Measurements from ENCODE around the gene COL23A1.
"Not testable (repeated sequence)": the region's sequence is repeated elsewhere in the genome, so short reads cannot be mapped to it uniquely, and the experiment has no call there.

GRCh38 chr5:178239626-178240301, 350.4 kb downstream of the COL23A1 start:
- not testable (repeated sequence) for TF ChIP-seq MAFK (IDR thresholded peaks at IDR 0.05; ENCODE audit: low read depth, low read length); RAD21 (IDR thresholded peaks at IDR 0.05 in 1 of 2, conservative IDR thresholded peaks at IDR 0.05 in 1 of 2; ENCODE audit: low read depth in 2 of 2, low read length in 2 of 2); KDM1A (IDR thresholded peaks at IDR 0.05; ENCODE audit: borderline replicate concordance, low read length); POLR2A (IDR thresholded peaks at IDR 0.05; ENCODE audit: control extremely low read depth in 1 of 2, low read depth in 2 of 2, low read length in 2 of 2); RNF2 (IDR thresholded peaks at IDR 0.05; ENCODE audit: borderline replicate concordance, low read depth, low read length, missing control alignments, poor library complexity, severe bottlenecking); ZNF274 (IDR thresholded peaks at IDR 0.05; ENCODE audit: borderline replicate concordance, extremely low read depth, low read length); TCF12 (IDR thresholded peaks at IDR 0.05; ENCODE audit: low read depth, low read length); CTCF (IDR thresholded peaks at IDR 0.05; ENCODE audit: control extremely low read depth in 1 of 3, insufficient read depth in 1 of 3, low read depth in 1 of 3, low read length in 3 of 3); EZH2 (IDR thresholded peaks at IDR 0.05; ENCODE audit: low read depth, low read length, severe bottlenecking)

Measured in H1 (cell line).